Stimulated activated CD8-positive, alpha-beta memory T cell treated with anti-CD3 and anti-CD28 coated beads, Interleukin-15, amount 100 ng/mL, for 4 hours (primary cell): ENCODE results near the gene TADA1.

Experiments
- DNase-seq, 2 donors: peaks; one replicate each; pipeline ENCODE4 v3.0.0-alpha.2; 2020; ENCODE audit warnings: low read depth in 2 of 2

The TADA1 gene

GRCh38 chr1:166875734-166876539, at the start of gene TADA1:
Gene TADA1, minus strand, starts transcription at chr1:166876264. Its CDS starts 31 bp downstream, at chr1:166876233.
- peak; percentile 97 to 98 for DNase-seq

DNA sequence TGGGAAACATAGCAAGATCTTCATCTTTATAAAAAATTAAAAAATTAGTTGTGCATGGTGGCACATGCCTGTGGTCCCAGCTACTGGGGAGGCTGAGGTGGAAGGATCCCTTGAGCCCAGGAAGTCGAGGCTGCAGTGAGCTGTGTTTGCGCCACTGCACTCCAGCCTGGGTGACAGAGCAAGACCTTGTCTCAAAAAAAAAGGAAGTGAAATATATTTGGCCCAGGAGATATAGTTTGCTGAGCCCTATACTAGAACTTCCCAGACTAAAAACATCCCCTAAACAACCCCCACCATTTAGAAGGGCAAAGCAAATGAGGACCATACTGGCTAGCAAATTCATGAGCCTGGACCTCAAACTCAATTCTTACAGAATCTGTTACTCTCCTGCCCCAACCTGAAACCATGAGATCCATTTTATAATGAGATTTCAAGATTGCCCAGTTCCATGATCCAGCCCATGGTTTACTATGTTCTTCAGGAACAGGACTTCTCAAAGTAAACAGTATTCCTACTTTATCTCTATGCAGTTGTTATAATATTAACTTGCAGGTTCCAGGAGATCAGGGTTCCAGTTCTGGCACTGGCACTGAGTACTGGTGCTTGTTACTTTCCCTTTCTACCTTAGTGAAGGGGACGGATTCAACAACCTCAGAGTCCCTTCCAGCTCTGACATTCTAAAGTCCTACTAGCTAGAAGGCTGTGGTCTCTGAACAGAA, 48.9 kb upstream of the TADA1 start:
- no peak for DNase-seq

GRCh38 chr1:166920561-166921475, 44.8 kb upstream of the TADA1 start:
- DNase-seq = no peak

DNA sequence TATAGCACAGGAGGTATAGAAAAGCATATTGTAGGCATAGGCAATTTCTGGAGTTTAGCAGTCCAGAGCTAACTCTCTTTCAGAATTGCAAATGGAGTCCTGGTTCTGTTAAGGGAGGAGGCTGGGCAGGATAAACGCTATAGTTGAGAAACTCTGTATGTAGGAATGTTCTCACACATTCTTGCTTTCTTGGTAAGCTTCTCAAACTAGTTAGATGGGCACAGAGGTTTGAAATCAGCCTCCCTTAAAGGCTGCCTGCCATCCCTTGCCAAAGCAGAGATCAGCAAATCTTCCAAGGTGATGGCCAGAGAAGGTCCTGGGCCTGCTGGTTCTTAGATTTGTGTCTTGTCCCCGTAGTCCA, 42.9 kb upstream of the TADA1 start:
- no peak for DNase-seq

- DNase-seq = no peak
Measured at GRCh38 chr1:166918088-166918955, 42.3 kb upstream of the TADA1 start.

GRCh38 chr1:166915941-166916340, 39.9 kb upstream of the TADA1 start:
- DNase-seq = no peak

DNA sequence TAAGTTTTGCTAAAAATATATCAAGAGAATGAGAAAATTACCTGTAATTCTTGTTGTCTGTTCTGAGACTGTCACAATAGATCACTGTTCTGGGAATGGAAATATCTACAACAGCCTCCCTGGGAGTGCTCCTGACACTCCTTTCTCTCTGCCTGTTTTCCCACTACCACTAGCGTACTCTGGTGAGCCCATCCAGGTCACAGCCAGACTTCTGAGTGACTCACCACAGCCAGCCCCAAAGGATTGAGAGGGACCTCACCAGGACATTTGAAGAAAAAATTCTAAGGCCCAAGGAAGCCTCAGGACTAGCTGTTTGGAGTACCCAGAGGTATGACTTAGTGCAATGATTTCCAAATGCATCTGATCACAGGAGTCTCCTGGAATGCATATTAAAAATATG, 39.0 kb upstream of the TADA1 start:
- no peak for DNase-seq

GRCh38 chr1:166914111-166914510, 38.0 kb upstream of the TADA1 start:
- no peak for DNase-seq

- DNase-seq = no peak
Measured at GRCh38 chr1:166911624-166912023, 35.6 kb upstream of the TADA1 start.

DNA sequence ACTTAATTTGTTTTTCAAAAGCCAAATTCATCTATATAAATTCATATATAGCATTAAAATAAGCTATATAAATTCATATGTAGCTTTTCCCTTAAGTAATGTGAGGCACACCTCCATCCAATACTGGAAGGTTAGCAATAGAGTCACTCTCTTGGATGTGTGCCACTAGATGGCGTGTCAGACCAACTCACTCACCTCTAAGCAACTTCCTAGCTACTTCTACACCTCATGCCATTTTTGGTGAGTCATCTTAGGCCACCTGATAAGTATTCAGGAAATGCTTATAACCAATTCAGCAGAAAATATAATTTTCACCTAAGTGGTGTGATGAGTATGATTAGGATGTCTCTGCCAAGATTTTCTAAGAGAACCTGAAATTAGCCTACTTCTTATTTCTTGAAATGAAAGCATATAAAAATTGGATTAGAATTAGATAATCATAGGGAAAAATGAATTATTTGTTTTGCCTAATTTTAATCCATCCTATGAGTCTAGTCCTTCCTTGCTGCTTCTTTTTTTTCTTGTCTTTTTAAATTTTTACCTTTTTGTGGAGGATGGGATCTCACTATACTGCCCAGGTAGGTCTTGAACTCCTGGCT, 34.4 kb upstream of the TADA1 start:
- DNase-seq = peak; percentile 34 to 68

DNA sequence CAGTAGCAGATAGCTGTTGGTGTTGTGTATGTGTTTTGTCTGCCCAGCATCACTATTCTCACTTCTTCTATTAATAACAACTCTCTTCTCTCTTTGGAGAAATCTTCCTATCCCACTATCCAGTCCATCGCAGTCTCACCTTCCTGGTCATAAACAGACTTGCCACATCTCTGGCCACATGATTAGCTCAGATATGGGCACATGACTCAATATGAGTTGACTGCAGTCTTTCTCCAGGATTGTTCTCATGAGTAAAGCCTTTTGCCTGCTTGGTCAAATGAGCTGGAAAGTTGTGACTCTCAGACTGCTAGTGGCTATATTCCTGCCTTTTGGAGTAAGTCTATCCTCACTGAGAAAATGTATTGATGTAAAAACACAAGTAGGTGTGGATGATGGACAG, 32.9 kb upstream of the TADA1 start:
- DNase-seq = no peak

DNA sequence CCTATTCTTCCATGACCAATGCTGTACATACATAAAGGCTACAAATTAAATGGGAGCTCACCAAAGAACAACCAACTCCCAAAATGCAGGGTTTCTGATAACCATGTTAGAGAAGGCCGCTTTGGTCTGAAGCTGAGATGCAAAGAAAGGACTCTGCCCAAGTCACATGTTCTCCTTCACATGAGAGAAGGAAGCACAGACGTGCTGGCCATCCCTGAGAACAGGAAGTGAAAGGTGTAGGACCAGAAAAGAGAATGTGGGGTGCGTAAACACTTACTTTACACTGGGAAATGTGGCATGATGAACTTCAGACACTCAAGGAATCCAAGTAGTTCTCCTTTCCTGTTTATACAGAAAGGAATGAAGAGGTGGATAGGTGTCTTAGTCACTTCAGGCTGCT, 31.7 kb upstream of the TADA1 start:
- no peak for DNase-seq

GRCh38 chr1:166907051-166907450, 31.0 kb upstream of the TADA1 start:
- DNase-seq = no peak

DNA sequence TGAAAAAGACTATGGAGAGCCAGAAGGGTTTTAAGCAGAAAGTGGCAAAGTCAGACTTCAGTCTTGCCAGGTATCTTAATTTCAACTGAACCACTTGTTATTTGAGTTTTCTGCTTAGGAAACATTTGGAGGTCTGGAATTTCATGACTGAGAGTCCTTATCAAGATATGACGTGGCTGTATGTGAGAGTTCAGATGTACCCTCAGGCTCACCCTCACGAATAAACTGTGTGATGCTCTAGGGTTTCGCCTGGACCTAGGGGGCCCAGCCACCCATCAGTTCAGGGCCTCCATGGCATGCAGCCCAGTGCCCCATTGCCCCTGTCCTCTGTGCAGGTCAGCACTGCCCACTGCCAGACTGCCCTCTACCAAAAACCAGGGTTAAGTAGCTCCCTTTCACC, 30.6 kb upstream of the TADA1 start:
- no peak for DNase-seq

DNA sequence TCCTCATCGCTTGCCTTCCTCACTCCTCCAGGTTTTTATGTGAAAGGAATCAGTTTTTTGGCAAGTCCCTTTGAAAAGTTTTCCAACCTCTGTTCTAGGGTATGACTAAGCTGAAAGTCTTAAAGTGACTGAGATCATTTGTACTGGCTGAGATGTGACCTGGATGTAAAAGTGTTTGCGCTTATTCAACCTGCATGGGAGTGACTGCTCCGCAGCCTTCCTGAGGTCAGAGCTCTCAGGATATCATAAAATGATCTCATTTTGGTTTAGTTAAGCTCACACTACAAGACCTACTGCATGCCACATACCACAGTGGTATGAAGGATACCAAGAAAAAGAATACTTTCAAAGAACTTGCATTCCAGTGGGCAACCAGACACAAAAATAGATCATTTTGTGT, 29.8 kb upstream of the TADA1 start:
- no peak for DNase-seq

DNA sequence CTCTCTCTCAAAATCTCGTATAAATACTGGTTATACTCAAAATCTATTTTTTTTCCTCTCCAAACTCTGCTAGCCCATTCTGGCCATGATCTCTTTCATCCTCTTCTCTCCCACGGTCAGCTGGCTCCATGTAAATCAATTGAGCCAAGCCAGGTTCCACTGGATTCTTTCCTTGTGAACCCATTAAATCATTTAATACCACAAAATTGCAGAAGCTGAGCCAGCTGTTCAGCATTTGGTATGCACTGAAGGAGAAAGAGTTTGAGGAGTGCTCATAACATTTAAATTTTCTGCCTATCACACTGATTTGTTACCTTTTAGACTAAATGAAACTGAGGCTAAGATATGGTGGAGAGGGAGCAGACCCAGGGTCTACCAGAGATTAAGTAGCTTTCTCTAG, 29.1 kb upstream of the TADA1 start:
- DNase-seq = no peak

DNA sequence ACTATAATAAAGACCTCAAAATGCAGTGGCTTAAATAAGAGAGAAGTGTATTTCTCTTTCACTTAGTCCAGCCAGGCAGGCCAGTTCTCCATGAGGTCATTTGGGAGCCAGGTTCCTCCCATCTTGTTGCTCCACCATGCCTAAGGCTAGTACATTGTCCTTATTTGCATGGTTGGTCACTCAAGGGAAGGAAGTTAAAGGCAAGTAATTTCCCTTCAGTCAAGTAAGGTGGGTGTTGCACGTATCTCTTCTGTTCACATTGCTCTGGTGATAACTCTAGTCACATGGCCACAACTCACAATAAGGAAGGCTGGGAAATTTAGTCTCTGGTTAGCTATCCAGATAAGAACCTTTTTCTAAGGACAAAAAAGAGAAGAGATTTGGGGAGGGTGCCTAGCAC, 27.2 kb upstream of the TADA1 start:
- DNase-seq = no peak

GRCh38 chr1:166902279-166902678, 26.2 kb upstream of the TADA1 start:
- no peak for DNase-seq

- DNase-seq = no peak
Measured at GRCh38 chr1:166900987-166901386, 24.9 kb upstream of the TADA1 start.

GRCh38 chr1:166899769-166900168, 23.7 kb upstream of the TADA1 start:
- DNase-seq = no peak

DNA sequence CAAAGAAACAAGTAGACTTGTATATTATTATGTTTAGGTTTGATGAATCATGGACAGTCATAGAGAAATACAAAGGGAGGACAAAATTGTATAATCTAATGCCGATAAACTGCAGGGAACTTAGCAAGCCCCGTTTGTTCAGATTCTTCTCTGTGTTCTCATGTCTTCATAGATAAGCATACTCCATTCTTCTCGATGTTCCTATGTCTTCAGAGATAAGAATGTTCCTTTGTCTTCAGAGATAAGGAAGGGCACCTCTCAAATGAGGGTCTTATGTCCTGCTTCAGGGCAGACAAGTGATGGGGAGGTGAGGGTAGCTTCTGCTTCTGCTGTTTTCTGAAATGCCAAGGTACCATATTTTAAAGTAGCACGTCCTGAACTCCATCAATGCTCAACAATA, 19.7 kb upstream of the TADA1 start:
- no peak for DNase-seq
